GM19467 (cell line): ENCODE measurements around the gene NTN1.

ENCODE experiments used
- ATAC-seq: cut with Tn5 transposase; IDR thresholded peaks from one replicate; pipeline ENCODE4 v1.9.1; 2021; ENCODE audit warnings: mild to moderate bottlenecking, moderate library complexity; ENCODE audit not compliant: unreplicated experiment

NTN1 gene

GRCh38 chr17:9266697-9267117 lies 245.4 kb downstream of the NTN1 start:
- no peak for ATAC-seq

GRCh38 chr17:9268546-9268945 lies 247.2 kb downstream of the NTN1 start:
- ATAC-seq, result no peak

- no peak for ATAC-seq
These were observed 248.2 kb downstream of the NTN1 start for GRCh38 chr17:9269350-9270035.

- ATAC-seq, result no peak
These were observed 249.6 kb downstream of the NTN1 start for GRCh38 chr17:9270921-9271320.

- no peak for ATAC-seq
These were observed 250.7 kb downstream of the NTN1 start for GRCh38 chr17:9271989-9272388.

- ATAC-seq, result no peak
These were observed 251.3 kb downstream of the NTN1 start for GRCh38 chr17:9272501-9273200.

GRCh38 chr17:9273428-9274391 lies 252.4 kb downstream of the NTN1 start:
- ATAC-seq, result no peak

- ATAC-seq, result no peak
These were observed 253.7 kb downstream of the NTN1 start for GRCh38 chr17:9274973-9275372.

- ATAC-seq, result no peak
These were observed 258.6 kb downstream of the NTN1 start for GRCh38 chr17:9279893-9280292.

GRCh38 chr17:9283909-9284308 lies 262.6 kb downstream of the NTN1 start:
- ATAC-seq, result no peak

GRCh38 chr17:9284884-9285283 lies 263.6 kb downstream of the NTN1 start:
- no peak for ATAC-seq

- no peak for ATAC-seq
These were observed 264.5 kb downstream of the NTN1 start for GRCh38 chr17:9285602-9286427.

GRCh38 chr17:9286434-9286833 lies 265.1 kb downstream of the NTN1 start:
- no peak for ATAC-seq

GRCh38 chr17:9287306-9287705 lies 266.0 kb downstream of the NTN1 start:
- no peak for ATAC-seq

GRCh38 chr17:9290226-9290613 lies 268.9 kb downstream of the NTN1 start:
- ATAC-seq, result no peak

GRCh38 chr17:9291912-9292560 lies 270.7 kb downstream of the NTN1 start:
- no peak for ATAC-seq

- ATAC-seq, result no peak
These were observed 271.2 kb downstream of the NTN1 start for GRCh38 chr17:9292561-9292941.
